Body of pancreas (tissue), 4 donors: ENCODE results near the gene DUS2. TPM values are rescaled to one million over a fixed set of nuclear protein-coding genes. Genes with fewer than 3 reads are reported as not detected.
A peak's percentile ranks its signal among the peaks of the same experiment; 100 is the strongest.

Experiments
- ATAC-seq: fragments of 150-250 bp; one replicate; pipeline ENCODE4 v1.9.1; 2016
- DNase-seq, 4 donors: peaks; one replicate each; pipeline ENCODE4 v3.0.0-alpha.2; 2019
- H3K27ac ChIP-seq, 4 donors: fragments of 200-600 bp; sonication (generic); 1 replicate in 3 of 4; 2 replicates in 1 of 4; pipeline versions ENCODE4 v1.5.1 to v1.6.1; 2016 to 2019; ENCODE audit warnings: mild to moderate bottlenecking in 1 of 4, mixed read lengths in 1 of 4, moderate library complexity in 1 of 4
- H3K27me3 ChIP-seq, 2 donors: fragments of 200-600 bp; sonication (generic); one replicate each; pipeline ENCODE4 v1.6.0; 2016; ENCODE audit warnings: mild to moderate bottlenecking in 1 of 2
- H3K36me3 ChIP-seq, 2 donors: fragments of 200-600 bp; sonication (generic); replicated peaks in 1 of 2; 2 replicates each; pipeline ENCODE4 v1.5.1; 2016; ENCODE audit warnings: low read depth in 2 of 2; ENCODE audit not compliant: insufficient read depth in 1 of 2
- H3K4me1 ChIP-seq: fragments of 200-600 bp; sonication (generic); one replicate; pipeline ENCODE4 v1.6.0; 2016
- H3K4me3 ChIP-seq, 2 donors: fragments of 200-600 bp; sonication (generic); 1 replicate in 1 of 2; 2 replicates in 1 of 2; pipeline ENCODE4 v1.5.1; 2016 to 2019
- H3K9me3 ChIP-seq, 3 donors: fragments of 200-600 bp; sonication (generic); 1 replicate in 2 of 3; 2 replicates in 1 of 3; pipeline ENCODE4 v1.5.1; 2016
- CTCF ChIP-seq, 7 experiments: fragments of 450-650 bp in 4 of 7; fragments of 200-600 bp in 3 of 7; sonication (generic) in 3 of 7; IDR thresholded peaks; one replicate each; pipeline ENCODE4 v1.5.1; 2016 to 2019; ENCODE audit warnings: antibody characterized with exemption in 7 of 7
- POLR2A ChIP-seq, 3 donors: fragments of 450-650 bp; IDR thresholded peaks; one replicate each; pipeline ENCODE4 v1.6.1; 2016; ENCODE audit warnings: antibody characterized with exemption in 3 of 3, mild to moderate bottlenecking in 2 of 3
- WGBS, 2 donors: methylation state at CpG; one replicate each; pipeline ENCODE4 v1.1.5; 2017; 5-methylcytosine and 5-hydroxymethylcytosine counted together
- intact Hi-C: fragments of 100-400 bp; cut with DNase I; formaldehyde crosslinking; loops from one replicate; pipeline ENCODE4 v1.15.1; 2023
- total RNA-seq, 2 donors: library from RNA; depleted of rRNA; stranded (reverse); fragments of >200 nt; gene quantifications; one replicate each; pipeline ENCODE4 v1.1.0, GENCODE V29; 2016

DUS2 gene
- total RNA-seq, 2 donors from 2014 or later, result 3.1 to 3.6 TPM

DNA sequence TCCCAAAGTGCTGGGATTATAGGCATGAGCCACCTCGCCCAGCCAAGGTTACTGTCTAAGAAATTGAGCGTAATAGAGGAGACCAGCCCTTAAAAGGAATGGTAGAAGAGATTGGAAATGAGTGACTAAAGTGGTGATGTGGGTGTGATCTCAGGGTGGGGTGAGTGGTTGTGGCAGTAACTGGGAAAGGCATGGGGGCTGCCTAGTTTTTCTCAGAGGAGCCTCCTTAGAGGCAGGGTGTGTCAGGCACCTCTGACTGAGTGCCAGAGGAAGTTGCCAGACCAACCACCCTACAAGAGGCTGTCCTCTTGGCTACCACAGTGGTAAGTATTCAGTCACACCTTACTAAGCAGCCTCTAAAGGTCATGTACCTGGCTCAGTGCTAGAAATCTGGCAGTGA, 8.9 kb downstream of the DUS2 start:
- H3K9me3 ChIP-seq, result no peaks in the 10 kb centered on the region
- ATAC-seq, result no peak
- intact Hi-C loops, result no loop called here
- H3K4me3 ChIP-seq, result no peak overlapping the region
- WGBS, 2 donors, result 94 to 95% methylated on average over 2 of the region's 2 CpGs
- no peak for DNase-seq
- H3K36me3 ChIP-seq, result no peaks in the 10 kb centered on the region
- H3K27ac ChIP-seq, result no peak overlapping the region
- no peak for TF ChIP-seq POLR2A (IDR thresholded peaks at IDR 0.05)
- no peaks in the 10 kb centered on the region for H3K27me3 ChIP-seq
- no peaks in the 10 kb centered on the region for H3K4me1 ChIP-seq

GRCh38 chr16:68033101-68033500, 10.0 kb downstream of the DUS2 start:
- TF ChIP-seq CTCF (IDR thresholded peaks at IDR 0.05), result no peak
- no peak for TF ChIP-seq POLR2A (IDR thresholded peaks at IDR 0.05)
- DNase-seq (no peak), ATAC-seq (no peak)
- Histone ChIP-seq H3K27ac (no peak overlapping the region), H3K36me3 (no peaks in the 10 kb centered on the region), H3K4me3 (no peak overlapping the region), H3K9me3 (no peaks in the 10 kb centered on the region), H3K27me3 (no peaks in the 10 kb centered on the region), H3K4me1 (no peaks in the 10 kb centered on the region)
- intact Hi-C loops, result no loop called here
- WGBS, 2 donors, result 94 to 98% methylated on average over 2 of the region's 2 CpGs

- no peaks in the 10 kb centered on the region for H3K27me3 ChIP-seq
- no peaks in the 10 kb centered on the region for H3K36me3 ChIP-seq
- 70 to 75% methylated on average over 2 of the region's 2 CpGs for WGBS, 2 donors
- no peak for DNase-seq
- no peaks in the 10 kb centered on the region for H3K4me1 ChIP-seq
- H3K27ac ChIP-seq, result no peak overlapping the region
- intact Hi-C loops, result no loop called here
- no peak for ATAC-seq
- H3K9me3 ChIP-seq, result no peaks in the 10 kb centered on the region
- no peak overlapping the region for H3K4me3 ChIP-seq
- TF ChIP-seq POLR2A (IDR thresholded peaks at IDR 0.05) (no peak), CTCF (IDR thresholded peaks at IDR 0.05) (no peak)
These were observed 12.1 kb downstream of the DUS2 start for GRCh38 chr16:68035227-68035626.

DNA sequence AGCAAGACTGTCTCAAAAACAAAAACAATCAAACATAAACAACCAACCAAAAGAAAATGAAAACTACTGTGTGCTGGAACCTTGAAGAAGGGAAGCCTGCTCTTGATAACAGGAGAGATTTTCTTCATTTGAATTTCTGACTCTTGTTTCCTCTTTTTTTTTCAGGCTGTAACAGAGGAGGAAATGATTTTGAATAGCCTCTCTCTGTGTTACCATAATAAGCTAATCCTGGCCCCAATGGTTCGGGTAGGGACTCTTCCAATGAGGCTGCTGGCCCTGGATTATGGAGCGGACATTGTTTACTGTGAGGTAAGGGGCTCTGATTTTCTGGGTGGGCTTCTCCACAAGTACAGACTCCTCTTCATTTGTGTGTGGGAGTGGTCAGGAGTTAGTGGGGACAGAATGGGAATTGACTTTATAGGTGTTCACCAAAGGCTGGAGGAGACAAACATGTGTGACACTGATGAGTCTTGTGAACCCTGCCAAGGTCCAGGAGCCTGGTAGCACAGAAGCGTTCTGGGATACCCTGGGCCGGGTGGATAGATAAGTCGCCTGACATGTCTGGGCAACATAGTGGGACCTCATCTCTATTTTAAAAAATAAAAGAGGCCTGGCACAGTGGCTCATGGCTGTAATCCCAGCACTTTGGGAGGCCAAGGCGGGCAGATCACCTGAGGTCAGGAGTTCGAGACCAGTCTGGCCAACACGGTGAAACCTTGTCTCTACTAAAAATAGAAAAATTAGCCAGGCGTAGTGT, 14.9 kb downstream of the DUS2 start:
- no peaks in the 10 kb centered on the region for H3K27me3 ChIP-seq
- WGBS, 2 donors, result 86 to 89% methylated on average over 8 to 9 of the region's 9 CpGs
- no peak for DNase-seq
- H3K27ac ChIP-seq, result peak overlapping the region in 1 of 4 donors; percentile 24
- no peaks in the 10 kb centered on the region for H3K9me3 ChIP-seq
- H3K4me3 ChIP-seq, result no peak overlapping the region
- TF ChIP-seq CTCF (IDR thresholded peaks at IDR 0.05) (no peak), POLR2A (IDR thresholded peaks at IDR 0.05) (no peak)
- H3K36me3 ChIP-seq, result peaks cover 0 to 2% of the 10 kb centered on the region in 2 donors
- no peaks in the 10 kb centered on the region for H3K4me1 ChIP-seq
- intact Hi-C loops, result no loop called here
- ATAC-seq, result no peak

DNA sequence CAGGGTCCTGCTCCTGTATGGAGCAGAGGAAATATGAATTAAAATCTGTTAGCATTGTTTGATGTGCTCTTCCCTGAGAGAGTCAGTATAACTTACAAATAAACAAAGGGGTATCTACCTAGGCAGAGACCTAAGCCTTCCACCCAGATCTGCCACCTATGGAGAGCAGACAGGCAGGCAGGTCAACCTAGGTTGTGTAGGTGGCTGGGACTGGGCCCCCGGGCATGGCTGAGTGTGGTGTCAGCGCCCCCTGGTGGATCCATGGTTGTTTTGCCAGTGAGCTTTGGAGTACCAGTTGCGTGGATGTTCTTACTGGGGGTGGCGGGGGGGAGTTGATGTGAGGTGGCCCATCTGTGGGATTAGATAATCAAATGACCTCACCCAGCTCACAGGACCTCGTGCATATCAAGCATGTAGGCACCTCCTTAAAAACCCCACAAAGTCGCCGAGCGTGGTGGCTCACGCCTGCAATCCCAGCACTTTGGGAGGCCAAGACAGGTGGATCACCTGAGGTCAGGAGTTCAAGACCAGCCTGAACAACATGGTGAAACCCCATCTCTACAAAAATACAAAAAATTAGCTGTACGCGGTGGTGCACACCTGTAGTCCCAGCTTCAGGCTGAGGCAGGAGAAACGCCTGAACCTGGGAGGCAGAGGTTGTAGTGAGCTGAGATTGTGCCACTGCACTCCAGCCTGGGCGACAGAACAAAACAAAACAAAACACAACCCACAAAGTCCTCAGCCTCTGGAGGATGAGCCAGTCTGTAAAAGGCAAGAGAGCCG, 17.6 kb downstream of the DUS2 start:
- peak; percentile 94 for ATAC-seq
- Histone ChIP-seq H3K4me3 (no peak overlapping the region), H3K9me3 (no peaks in the 10 kb centered on the region), H3K27me3 (no peaks in the 10 kb centered on the region), H3K36me3 (peaks cover 0 to 2% of the 10 kb centered on the region in 2 donors), H3K27ac (no peak overlapping the region), H3K4me1 (no peaks in the 10 kb centered on the region)
- WGBS, 2 donors, result 60 to 62% methylated on average over 13 to 14 of the region's 14 CpGs
- intact Hi-C loops, result loop anchor here (10.0 kb wide), 1 partner anchor 226 kb away; no protein-coding TSS in a partner anchor
- TF ChIP-seq POLR2A (IDR thresholded peaks at IDR 0.05), result no peak
- TF ChIP-seq CTCF (IDR thresholded peaks at IDR 0.05), result peak; percentile 71 to 87 (median 79)
- DNase-seq, result peak; percentile 85 to 91 (median 86)
